SK-N-SH (cell line): ENCODE measurements around the gene SLC18A2. TPM values are rescaled to one million over a fixed set of nuclear protein-coding genes. Genes with fewer than 3 reads are reported as not detected.

Source experiments
- CTCF ChIA-PET: fragments of 300-600, 350-600 bp; formaldehyde crosslinking; extraction: SDS; loops from one replicate; lab custom pipeline; 2021; lab: Yijun Ruan, JAX
- POLR2A ChIA-PET: fragments of 350-600 bp; sonication (Branson Sonifier 250); formaldehyde crosslinking; extraction: SDS; loops from one replicate; lab custom pipeline; 2020; ENCODE audit warnings: antibody characterized with exemption, inconsistent platforms; lab: Yijun Ruan, JAX
- DNase-seq: peaks from one replicate; pipeline ENCODE4 v3.0.0; 2012
- H2AFZ ChIP-seq: fragments of 200-600 bp; sonication (generic); 2 replicates; pipeline ENCODE4 v1.8.1; 2016; ENCODE audit warnings: antibody characterized with exemption, mild to moderate bottlenecking, low read depth
- H3F3A ChIP-seq: fragments of 200-600 bp; sonication (generic); replicated peaks from 2 replicates; pipeline ENCODE3; 2016; ENCODE audit warnings: antibody characterized with exemption, mild to moderate bottlenecking; ENCODE audit not compliant: insufficient read depth
- H3K27ac ChIP-seq, 2 experiments: fragments of 200-500 bp in 1 of 2; fragments of 200-600 bp in 1 of 2; sonication (Bioruptor generic) in 1 of 2; sonication (generic), shearing (Covaris generic) in 1 of 2; 2 replicates each; pipeline versions ENCODE4 v1.5.1 to v1.6.1; 2014 to 2016; ENCODE audit warnings: low read depth in 2 of 2, inconsistent platforms in 1 of 2, low read length in 1 of 2, mild to moderate bottlenecking in 1 of 2, mixed read lengths in 1 of 2
- H3K27me3 ChIP-seq: fragments of 200-600 bp; sonication (generic), shearing (Covaris generic); 2 replicates; pipeline ENCODE4 v1.6.1; 2016; ENCODE audit warnings: mixed run types; ENCODE audit not compliant: insufficient read depth
- H3K36me3 ChIP-seq, 2 experiments: fragments of 200-500 bp in 1 of 2; fragments of 200-600 bp in 1 of 2; sonication (Bioruptor generic) in 1 of 2; sonication (generic) in 1 of 2; replicated peaks in 1 of 2; 2 replicates each; pipeline versions ENCODE3 to v1.5.1; 2014 to 2016; ENCODE audit warnings: low read length in 1 of 2, mild to moderate bottlenecking in 1 of 2; ENCODE audit not compliant: insufficient read depth in 2 of 2, control insufficient read depth in 1 of 2
- H3K4me1 ChIP-seq, 2 experiments: fragments of 200-500 bp in 1 of 2; fragments of 200-600 bp in 1 of 2; sonication (Bioruptor generic) in 1 of 2; sonication (generic), shearing (Covaris generic) in 1 of 2; 2 replicates each; pipeline versions ENCODE4 v1.5.1 to v1.6.1; 2014 to 2016; ENCODE audit warnings: low read depth in 1 of 2, low read length in 1 of 2, mixed run types in 1 of 2; ENCODE audit not compliant: insufficient read depth in 2 of 2, control insufficient read depth in 1 of 2
- H3K4me2 ChIP-seq: fragments of 200-600 bp; sonication (generic), shearing (Covaris generic); 2 replicates; pipeline ENCODE4 v1.6.1; 2017; ENCODE audit warnings: mixed run types
- H3K4me3 ChIP-seq, 2 experiments: fragments of 200-500 bp in 1 of 2; fragments of 200-600 bp in 1 of 2; sonication (Bioruptor generic) in 1 of 2; sonication (generic), shearing (Covaris generic) in 1 of 2; 2 replicates each; pipeline versions ENCODE4 v1.5.1 to v1.8.1; 2014 to 2016; ENCODE audit warnings: low read depth in 2 of 2, inconsistent platforms in 1 of 2, low read length in 1 of 2, mild to moderate bottlenecking in 1 of 2, mixed read lengths in 1 of 2, moderate library complexity in 1 of 2
- H3K79me2 ChIP-seq: fragments of 200-600 bp; sonication (generic); 2 replicates; pipeline ENCODE4 v1.8.1; 2017; ENCODE audit warnings: mild to moderate bottlenecking; ENCODE audit not compliant: insufficient read depth
- H3K9ac ChIP-seq: fragments of 200-600 bp; sonication (generic); 2 replicates; pipeline ENCODE4 v1.6.1; 2017; ENCODE audit warnings: mixed run types
- H3K9me2 ChIP-seq: fragments of 200-600 bp; sonication (generic); 2 replicates; pipeline ENCODE4 v1.6.1; 2017; ENCODE audit warnings: mixed run types
- H3K9me3 ChIP-seq: fragments of 200-600 bp; sonication (generic); 2 replicates; pipeline ENCODE4 v1.6.1; 2017; ENCODE audit warnings: mixed run types, mild to moderate bottlenecking, moderate library complexity
- H4K20me1 ChIP-seq: fragments of 200-600 bp; sonication (generic); 2 replicates; pipeline ENCODE4 v1.6.1; 2017; ENCODE audit warnings: mild to moderate bottlenecking, mixed run types; ENCODE audit not compliant: insufficient read depth
- EP300 ChIP-seq, 2 experiments: IDR thresholded peaks; 2 replicates each; pipeline versions ENCODE4 v1.4.0 to v1.6.1; 2012; ENCODE audit warnings: borderline replicate concordance in 1 of 2, low read depth in 1 of 2, low read length in 1 of 2
- EZH2phosphoT487 ChIP-seq: fragments of 200-600 bp; sonication (generic); IDR thresholded peaks from 2 replicates; pipeline ENCODE4 v1.6.1; 2017; ENCODE audit warnings: low read depth, mixed run types, mild to moderate bottlenecking, antibody characterized with exemption, moderate library complexity, borderline replicate concordance
- FOXJ3 ChIP-seq: sonication (generic); formaldehyde crosslinking; IDR thresholded peaks from 2 replicates; pipeline ENCODE4 v1.5.1; 2020; ENCODE audit warnings: mild to moderate bottlenecking, missing genetic modification reagents
- GABPA ChIP-seq: IDR thresholded peaks from 2 replicates; pipeline ENCODE4 v1.4.0; 2012; ENCODE audit warnings: low read depth, mild to moderate bottlenecking
- JUND ChIP-seq: IDR thresholded peaks from 2 replicates; pipeline ENCODE4 v1.4.0; 2012
- MAX ChIP-seq: IDR thresholded peaks from 2 replicates; pipeline ENCODE4 v1.4.0; 2012; ENCODE audit warnings: low read depth
- MEF2A ChIP-seq: IDR thresholded peaks from 2 replicates; pipeline ENCODE4 v1.4.0; 2012; ENCODE audit warnings: low read depth, borderline replicate concordance
- MXI1 ChIP-seq: IDR thresholded peaks from 2 replicates; pipeline ENCODE4 v1.6.1; 2012; ENCODE audit warnings: mild to moderate bottlenecking, low read depth, low read length, improper control_type of control experiment
- NFIC ChIP-seq: IDR thresholded peaks from 2 replicates; pipeline ENCODE4 v1.4.0; 2012; ENCODE audit warnings: borderline replicate concordance
- POLR2AphosphoS5 ChIP-seq: IDR thresholded peaks from 2 replicates; pipeline ENCODE4 v1.6.1; 2012; ENCODE audit warnings: low read depth, low read length
- RXRA ChIP-seq: IDR thresholded peaks from 2 replicates; pipeline ENCODE4 v1.4.0; 2012; ENCODE audit warnings: low read depth, mild to moderate bottlenecking, borderline replicate concordance
- SMC3 ChIP-seq: IDR thresholded peaks from 2 replicates; pipeline ENCODE4 v1.6.1; 2012; ENCODE audit warnings: low read depth, low read length, improper control_type of control experiment
- TEAD4 ChIP-seq: IDR thresholded peaks from 2 replicates; pipeline ENCODE4 v1.4.0; 2012; ENCODE audit warnings: mild to moderate bottlenecking, borderline replicate concordance; ENCODE audit not compliant: insufficient read depth
- USF1 ChIP-seq: IDR thresholded peaks from 2 replicates; pipeline ENCODE4 v1.4.0; 2012; ENCODE audit warnings: low read depth, borderline replicate concordance
- YY1 ChIP-seq: IDR thresholded peaks from 2 replicates; pipeline ENCODE4 v1.4.0; 2012; ENCODE audit warnings: low read depth, mild to moderate bottlenecking
- WGBS: methylation state at CpG from one replicate; pipeline ENCODE4 v1.1.6; 2017; ENCODE audit warnings: low lambda C conversion rate; 5-methylcytosine and 5-hydroxymethylcytosine counted together
- polyA plus RNA-seq, 3 experiments: library from polyadenylated mRNA; depleted of rRNA; stranded (reverse); fragments of >200 nt; gene quantifications; 2 replicates each; pipeline ENCODE4 v1.2.3, GENCODE V29; 2012
- TF ChIP-seq, protein P1 (sequence below): IDR thresholded peaks from 2 replicates; pipeline ENCODE4 v1.4.0; 2012; ENCODE audit warnings: low read depth, borderline replicate concordance
- TF ChIP-seq, protein P2 (sequence below): fragments of 150-350 bp; IDR thresholded peaks from 2 replicates; pipeline ENCODE4 v1.6.1; 2017; ENCODE audit warnings: antibody characterized with exemption, low read length, low read depth, borderline replicate concordance

SLC18A2 gene
- polyA plus RNA-seq, 1 of the 3 experiments (the other 2 are of a cell fraction): not detected

DNA sequence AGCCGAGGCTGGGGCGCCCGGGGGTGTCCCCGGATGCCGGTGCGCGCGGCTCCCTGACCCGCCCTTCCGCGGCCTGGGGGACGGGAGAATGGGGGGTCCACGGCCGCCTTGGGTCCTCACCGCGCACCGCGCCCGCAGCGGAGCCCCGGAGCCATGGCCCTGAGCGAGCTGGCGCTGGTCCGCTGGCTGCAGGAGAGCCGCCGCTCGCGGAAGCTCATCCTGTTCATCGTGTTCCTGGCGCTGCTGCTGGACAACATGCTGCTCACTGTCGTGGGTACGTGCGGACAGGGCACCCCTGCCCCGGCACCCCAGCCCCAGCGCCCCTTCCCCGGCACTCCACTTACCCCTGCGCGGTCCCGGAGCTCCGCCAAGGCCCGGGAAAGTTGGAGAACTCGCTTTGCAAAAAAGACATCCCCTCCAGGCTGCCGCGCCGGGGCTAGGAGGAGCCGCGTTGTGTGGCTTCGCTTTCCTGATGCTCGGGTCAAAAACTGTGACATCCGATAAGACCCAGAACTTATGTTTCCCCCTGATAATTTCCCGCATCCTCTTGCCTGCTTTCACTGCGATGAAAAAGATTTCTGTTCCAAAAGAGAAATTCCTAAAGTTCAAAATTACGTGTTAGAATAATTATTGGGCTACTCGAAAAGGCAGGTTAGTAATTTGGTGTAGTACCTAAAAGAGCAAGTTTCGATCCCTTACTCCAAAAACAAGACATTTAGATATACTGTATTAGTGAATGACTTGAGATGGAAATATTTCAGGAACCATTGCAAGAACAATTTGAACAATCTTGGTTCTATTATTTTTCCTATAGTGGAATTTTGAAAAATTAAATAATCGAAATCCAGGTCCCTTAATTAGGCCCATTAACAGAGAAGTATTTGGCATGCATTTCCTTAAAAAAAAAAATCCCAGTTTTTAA is 888 bp downstream of the SLC18A2 start:
- TF ChIP-seq NFIC (no peak), GABPA (no peak), TEAD4 (no peak), JUND (no peak), RXRA (no peak), MEF2A (no peak), SMC3 (no peak), POLR2AphosphoS5 (no peak), MXI1 (no peak), EP300 (IDR thresholded peaks at IDR 0.05; ENCODE audit: borderline replicate concordance in 1 of 2, low read depth in 1 of 2, low read length in 1 of 2) (no peak), USF1 (no peak), EZH2phosphoT487 (no peak), MAX (no peak), FOXJ3 (CRISPR knock-in tag) (no peak), YY1 (no peak)
- TF ChIP-seq, protein P1, sequence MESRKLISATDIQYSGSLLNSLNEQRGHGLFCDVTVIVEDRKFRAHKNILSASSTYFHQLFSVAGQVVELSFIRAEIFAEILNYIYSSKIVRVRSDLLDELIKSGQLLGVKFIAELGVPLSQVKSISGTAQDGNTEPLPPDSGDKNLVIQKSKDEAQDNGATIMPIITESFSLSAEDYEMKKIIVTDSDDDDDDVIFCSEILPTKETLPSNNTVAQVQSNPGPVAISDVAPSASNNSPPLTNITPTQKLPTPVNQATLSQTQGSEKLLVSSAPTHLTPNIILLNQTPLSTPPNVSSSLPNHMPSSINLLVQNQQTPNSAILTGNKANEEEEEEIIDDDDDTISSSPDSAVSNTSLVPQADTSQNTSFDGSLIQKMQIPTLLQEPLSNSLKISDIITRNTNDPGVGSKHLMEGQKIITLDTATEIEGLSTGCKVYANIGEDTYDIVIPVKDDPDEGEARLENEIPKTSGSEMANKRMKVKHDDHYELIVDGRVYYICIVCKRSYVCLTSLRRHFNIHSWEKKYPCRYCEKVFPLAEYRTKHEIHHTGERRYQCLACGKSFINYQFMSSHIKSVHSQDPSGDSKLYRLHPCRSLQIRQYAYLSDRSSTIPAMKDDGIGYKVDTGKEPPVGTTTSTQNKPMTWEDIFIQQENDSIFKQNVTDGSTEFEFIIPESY: no peak
- TF ChIP-seq, protein P2, sequence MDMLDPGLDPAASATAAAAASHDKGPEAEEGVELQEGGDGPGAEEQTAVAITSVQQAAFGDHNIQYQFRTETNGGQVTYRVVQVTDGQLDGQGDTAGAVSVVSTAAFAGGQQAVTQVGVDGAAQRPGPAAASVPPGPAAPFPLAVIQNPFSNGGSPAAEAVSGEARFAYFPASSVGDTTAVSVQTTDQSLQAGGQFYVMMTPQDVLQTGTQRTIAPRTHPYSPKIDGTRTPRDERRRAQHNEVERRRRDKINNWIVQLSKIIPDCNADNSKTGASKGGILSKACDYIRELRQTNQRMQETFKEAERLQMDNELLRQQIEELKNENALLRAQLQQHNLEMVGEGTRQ: no peak
- TF ChIP-seq, all 33 proteins: peak for 0
- Histone ChIP-seq H3K9me3 (no peaks in the 10 kb centered on the region), H3K27ac (no peak overlapping the region), H4K20me1 (no peaks in the 10 kb centered on the region), H3F3A (no peaks in the 10 kb centered on the region), H3K9me2 (no peaks in the 10 kb centered on the region), H3K27me3 (0 out of 2 replicates have a peak, but pooled peaks cover 20% of the 10 kb centered on the region), H3K36me3 (no peaks in the 10 kb centered on the region), H3K9ac (no peak overlapping the region), H3K4me1 (no peaks in the 10 kb centered on the region; a peak in 1 of 4 replicates), H3K79me2 (no peaks in the 10 kb centered on the region), H3K4me3 (peak overlapping the region in 1 of 2 experiments; percentile 33; a peak in 1 of 4 replicates), H2AFZ (no peak overlapping the region), H3K4me2 (no peak overlapping the region)
- 58% methylated on average over 13 of the region's 56 CpGs for WGBS
- ChIA-PET CTCF (interaction anchor here (1.0 to 12.6 kb wide), 3 partner anchors 25 to 76 kb away, joined by 4 to 92 read pairs (median 4); no protein-coding TSS in a partner anchor), POLR2A (interaction anchor here (0.6 kb wide), 1 partner anchor 23 kb away, joined by 3 read pairs; no protein-coding TSS in a partner anchor)
- peak; percentile 75 for DNase-seq
